GM10248 (cell line): ENCODE measurements around the gene BSG.

Experiments
- CTCF ChIA-PET: fragments of 300-600 bp; sonication (Branson Sonifier 250); formaldehyde crosslinking; extraction: SDS; loops from one replicate; lab custom pipeline; 2021; ENCODE audit warnings: antibody characterized with exemption; lab: Yijun Ruan, JAX
- POLR2A ChIA-PET: fragments of 350-650 bp; sonication (Branson Sonifier 250); formaldehyde crosslinking; extraction: SDS; loops from one replicate; lab custom pipeline; 2020; ENCODE audit warnings: antibody characterized with exemption; lab: Yijun Ruan, JAX
- DNase-seq: peaks from one replicate; pipeline ENCODE4 v3.0.0; 2012; ENCODE audit errors: extremely low spot score
- TF ChIP-seq, protein P1 (sequence below): IDR thresholded peaks from 2 replicates; pipeline ENCODE4 v1.5.1; 2012; ENCODE audit warnings: mild to moderate bottlenecking, low read depth; ENCODE audit errors: extremely low read depth, missing control alignments, control extremely low read depth

Gene BSG

DNA sequence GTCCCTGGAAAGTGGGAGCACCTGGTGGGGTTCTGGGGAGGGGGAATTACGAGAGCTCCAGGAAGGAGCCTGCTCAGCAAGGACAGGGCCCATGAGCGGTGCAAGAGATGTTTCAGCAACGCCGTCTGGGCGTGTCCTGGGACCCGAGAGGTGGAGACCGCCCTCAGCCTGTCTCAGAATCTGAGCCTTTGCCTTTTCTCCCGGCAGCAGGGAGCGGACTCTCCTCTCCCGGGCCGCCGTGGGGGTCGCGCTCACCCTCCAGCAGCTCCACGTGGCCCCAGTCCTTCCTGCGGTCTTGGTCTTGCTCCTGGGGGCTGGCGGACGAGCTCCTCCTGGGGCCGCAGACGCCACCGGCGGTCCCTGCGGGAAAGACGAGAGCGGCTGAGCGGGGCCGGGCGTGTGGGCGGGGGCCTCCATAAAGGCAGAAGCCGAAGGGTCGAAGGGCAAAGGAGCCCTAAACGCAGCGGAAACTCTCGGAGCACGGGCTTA lies 60.2 kb downstream of the BSG start:
- ChIA-PET POLR2A (no interaction called here), CTCF (no interaction called here)
- TF ChIP-seq, protein P1, sequence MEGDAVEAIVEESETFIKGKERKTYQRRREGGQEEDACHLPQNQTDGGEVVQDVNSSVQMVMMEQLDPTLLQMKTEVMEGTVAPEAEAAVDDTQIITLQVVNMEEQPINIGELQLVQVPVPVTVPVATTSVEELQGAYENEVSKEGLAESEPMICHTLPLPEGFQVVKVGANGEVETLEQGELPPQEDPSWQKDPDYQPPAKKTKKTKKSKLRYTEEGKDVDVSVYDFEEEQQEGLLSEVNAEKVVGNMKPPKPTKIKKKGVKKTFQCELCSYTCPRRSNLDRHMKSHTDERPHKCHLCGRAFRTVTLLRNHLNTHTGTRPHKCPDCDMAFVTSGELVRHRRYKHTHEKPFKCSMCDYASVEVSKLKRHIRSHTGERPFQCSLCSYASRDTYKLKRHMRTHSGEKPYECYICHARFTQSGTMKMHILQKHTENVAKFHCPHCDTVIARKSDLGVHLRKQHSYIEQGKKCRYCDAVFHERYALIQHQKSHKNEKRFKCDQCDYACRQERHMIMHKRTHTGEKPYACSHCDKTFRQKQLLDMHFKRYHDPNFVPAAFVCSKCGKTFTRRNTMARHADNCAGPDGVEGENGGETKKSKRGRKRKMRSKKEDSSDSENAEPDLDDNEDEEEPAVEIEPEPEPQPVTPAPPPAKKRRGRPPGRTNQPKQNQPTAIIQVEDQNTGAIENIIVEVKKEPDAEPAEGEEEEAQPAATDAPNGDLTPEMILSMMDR = no peak
- peak; percentile 76 for DNase-seq
